H54 (cell line): ENCODE data around the gene SLC45A3.

Experiments
- DNase-seq: peaks from one replicate; pipeline ENCODE4 v3.0.0; 2011; ENCODE audit warnings: low spot score, mixed read lengths; ENCODE audit not compliant: insufficient read length
- FAIRE-seq: peaks from 3 replicates; lab custom pipeline; 2011; peaks lifted over from hg19 to GRCh38; lab: Jason Lieb, UNC
- POLR2A ChIP-seq: IDR thresholded peaks from 2 replicates; pipeline ENCODE4 v1.6.1; 2011; ENCODE audit warnings: low read depth, mild to moderate bottlenecking, low read length

Gene SLC45A3

DNA sequence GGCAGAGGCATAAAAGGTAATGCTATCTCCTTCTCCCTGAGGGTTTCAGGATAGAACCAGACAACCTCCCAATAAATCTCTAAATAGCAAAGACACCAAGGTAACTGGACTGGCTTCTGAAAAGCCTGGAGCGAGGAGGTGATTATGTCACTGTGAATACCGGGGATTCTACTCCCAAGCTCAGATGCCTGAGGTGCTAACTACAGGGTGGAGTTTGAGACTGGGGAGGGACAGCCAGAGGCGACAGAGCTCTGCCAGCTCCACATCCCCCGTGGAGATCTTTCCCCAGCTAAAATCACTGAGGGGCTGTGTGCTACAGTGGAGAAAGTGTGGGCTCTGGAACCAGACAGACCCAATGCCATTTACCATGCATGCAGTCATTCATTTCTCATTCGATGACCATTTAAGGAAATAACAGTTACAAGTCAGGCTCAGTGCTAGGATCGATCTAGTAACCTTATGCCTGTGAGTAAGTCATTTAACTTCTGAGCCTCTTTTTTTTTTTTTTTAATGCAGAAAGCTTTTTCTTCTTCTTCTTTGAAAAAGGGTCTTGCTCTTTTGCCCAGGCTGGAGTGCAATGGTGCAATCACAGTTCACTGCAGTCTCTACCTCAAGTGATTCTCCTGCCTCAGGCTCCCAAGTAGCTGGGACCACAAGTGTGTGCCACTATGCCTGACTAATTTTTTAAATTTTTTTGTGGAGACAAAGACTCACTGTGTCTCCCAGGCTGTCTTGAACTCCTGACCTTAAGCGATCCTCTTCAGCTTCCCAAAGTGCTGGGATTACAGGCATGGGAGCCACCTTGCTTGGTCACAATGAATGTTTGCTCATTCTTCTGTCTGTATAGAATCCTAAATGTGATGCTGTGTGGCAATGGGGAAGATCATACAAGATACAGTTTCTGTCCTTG, 8.1 kb upstream of the SLC45A3 start:
- TF ChIP-seq POLR2A = no peak
- DNase-seq = no peak
- FAIRE-seq = no peak

DNA sequence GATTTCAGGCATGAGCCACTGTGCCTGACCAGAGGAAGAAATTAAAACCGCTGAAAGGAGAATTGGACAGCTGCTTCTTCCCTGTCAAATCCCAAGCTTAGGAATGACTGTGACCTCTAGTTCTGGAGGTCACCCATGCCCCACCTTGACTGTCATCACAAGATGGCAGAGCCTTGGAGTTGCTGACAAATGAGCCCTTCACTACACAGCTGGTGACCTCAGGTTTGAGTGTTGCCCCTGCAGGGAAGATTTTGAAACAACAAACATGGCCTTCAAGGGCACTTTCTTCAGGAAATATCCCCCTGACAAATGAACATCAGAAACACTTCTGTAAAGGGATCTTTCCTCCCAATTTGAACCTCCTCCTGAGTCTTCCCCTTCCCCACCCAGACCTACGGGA, 6.9 kb upstream of the SLC45A3 start:
- FAIRE-seq (no peak), DNase-seq (no peak)
- TF ChIP-seq POLR2A = no peak

- no peak for DNase-seq
- FAIRE-seq = no peak
- no peak for TF ChIP-seq POLR2A
Observed at GRCh38 chr1:205681364-205681763, 1.1 kb upstream of the SLC45A3 start.

DNA sequence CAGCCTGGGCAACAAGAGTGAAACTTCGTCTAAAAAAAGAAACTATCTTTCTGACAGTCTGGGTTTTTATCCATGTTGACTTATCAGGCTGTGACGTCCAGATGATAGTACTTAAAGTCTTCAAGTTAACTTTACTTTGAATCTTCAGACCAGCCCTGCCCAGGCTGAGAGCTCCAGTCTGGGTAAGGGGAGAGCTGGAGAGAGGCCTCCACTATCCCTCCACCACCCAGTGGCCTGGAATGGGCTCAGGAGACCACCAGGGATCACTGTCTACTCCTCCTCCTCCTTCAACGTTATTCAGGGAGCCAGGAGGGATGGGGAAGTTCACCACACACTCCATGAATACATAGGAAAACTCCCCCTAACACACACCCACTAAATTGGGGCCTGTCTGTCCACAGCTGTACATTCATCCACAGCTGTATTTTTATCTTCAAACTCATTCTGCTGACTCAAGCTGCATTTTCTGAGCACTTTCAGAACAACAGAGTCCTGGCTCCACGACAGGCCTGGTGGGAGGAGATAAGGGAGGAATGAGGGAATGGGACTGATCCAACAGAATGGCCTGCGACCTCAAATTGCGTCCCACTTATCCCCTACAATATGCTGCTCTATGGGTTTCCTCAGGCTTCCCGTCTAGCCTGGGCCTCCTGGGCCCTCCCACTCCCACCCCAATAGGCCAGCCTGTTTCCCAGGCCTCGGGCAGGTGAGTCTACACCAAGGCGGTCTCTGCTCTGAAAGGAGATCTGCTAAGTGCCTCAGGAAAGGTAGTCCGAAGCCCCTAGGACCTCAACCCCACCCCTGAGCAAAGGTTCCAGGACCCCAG, 1.8 kb downstream of the SLC45A3 start:
- TF ChIP-seq POLR2A = no peak
- DNase-seq (no peak), FAIRE-seq (no peak)

- DNase-seq (no peak), FAIRE-seq (no peak)
- no peak for TF ChIP-seq POLR2A
Observed at GRCh38 chr1:205677167-205677566, 3.1 kb downstream of the SLC45A3 start.

GRCh38 chr1:205676597-205676996, 3.7 kb downstream of the SLC45A3 start:
- FAIRE-seq = no peak
- no peak for DNase-seq
- TF ChIP-seq POLR2A = no peak

DNA sequence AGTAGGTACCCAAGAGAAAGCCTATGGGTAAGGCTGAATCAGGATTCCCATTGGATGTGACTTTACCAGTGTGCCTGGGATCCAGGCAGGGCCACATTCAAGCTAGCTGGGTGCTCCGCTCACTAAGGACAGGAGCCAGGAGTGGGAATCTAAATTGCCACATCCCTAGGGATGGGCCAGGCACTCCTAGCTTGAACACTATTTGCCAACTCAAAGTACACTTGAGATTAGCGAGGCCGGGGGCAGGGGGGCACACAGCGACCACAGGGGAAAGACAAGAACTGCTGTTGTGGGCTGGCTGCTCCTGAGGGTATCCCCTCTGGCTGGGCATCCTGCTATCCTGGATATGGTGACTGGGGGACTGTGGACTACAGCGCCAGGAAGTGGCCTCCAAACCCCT, 4.3 kb downstream of the SLC45A3 start:
- TF ChIP-seq POLR2A = no peak
- FAIRE-seq (no peak), DNase-seq (no peak)

DNA sequence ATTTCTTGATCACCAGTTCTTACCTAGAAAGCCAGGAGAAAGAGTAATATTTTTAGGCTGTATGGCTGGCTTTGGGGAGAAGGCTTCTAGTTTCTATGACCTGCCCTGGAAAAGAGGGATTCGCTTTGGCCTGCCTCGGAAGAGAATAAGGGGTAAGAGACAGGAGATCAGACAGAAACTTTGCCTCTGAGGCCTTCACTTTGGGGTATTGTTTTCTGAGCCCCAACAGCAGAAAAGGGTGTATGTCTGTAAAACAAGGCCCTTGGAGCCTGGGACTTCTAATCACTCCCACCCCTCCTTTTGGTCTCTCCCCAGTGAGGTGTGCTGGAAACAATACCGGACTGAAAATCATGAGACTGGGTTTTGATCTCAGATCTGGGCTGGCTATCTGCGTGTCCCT, 5.1 kb downstream of the SLC45A3 start:
- DNase-seq (no peak), FAIRE-seq (no peak)
- TF ChIP-seq POLR2A = no peak

GRCh38 chr1:205672970-205673369, 7.3 kb downstream of the SLC45A3 start:
- TF ChIP-seq POLR2A = no peak
- FAIRE-seq = no peak
- no peak for DNase-seq

GRCh38 chr1:205672395-205672889, 7.9 kb downstream of the SLC45A3 start:
- TF ChIP-seq POLR2A = no peak
- DNase-seq (no peak), FAIRE-seq (no peak)

GRCh38 chr1:205670611-205671430, 9.5 kb downstream of the SLC45A3 start:
- TF ChIP-seq POLR2A = no peak
- FAIRE-seq (no peak), DNase-seq (no peak)

DNA sequence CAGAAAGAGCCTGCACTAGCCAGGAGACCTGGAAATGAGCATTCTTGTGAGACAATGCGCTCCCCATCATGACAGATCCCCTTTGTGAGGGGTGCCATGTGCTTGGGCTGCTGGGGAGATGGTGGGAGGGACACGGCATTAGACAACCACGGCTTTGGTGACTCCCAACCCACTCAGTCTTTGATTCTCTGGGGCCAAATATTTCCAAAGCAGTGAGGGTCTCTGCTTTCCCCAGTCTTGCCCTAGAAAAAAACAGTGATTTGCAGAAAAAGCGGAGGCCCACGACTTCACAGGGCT, 10.2 kb downstream of the SLC45A3 start:
- FAIRE-seq (no peak), DNase-seq (no peak)
- TF ChIP-seq POLR2A = no peak

DNA sequence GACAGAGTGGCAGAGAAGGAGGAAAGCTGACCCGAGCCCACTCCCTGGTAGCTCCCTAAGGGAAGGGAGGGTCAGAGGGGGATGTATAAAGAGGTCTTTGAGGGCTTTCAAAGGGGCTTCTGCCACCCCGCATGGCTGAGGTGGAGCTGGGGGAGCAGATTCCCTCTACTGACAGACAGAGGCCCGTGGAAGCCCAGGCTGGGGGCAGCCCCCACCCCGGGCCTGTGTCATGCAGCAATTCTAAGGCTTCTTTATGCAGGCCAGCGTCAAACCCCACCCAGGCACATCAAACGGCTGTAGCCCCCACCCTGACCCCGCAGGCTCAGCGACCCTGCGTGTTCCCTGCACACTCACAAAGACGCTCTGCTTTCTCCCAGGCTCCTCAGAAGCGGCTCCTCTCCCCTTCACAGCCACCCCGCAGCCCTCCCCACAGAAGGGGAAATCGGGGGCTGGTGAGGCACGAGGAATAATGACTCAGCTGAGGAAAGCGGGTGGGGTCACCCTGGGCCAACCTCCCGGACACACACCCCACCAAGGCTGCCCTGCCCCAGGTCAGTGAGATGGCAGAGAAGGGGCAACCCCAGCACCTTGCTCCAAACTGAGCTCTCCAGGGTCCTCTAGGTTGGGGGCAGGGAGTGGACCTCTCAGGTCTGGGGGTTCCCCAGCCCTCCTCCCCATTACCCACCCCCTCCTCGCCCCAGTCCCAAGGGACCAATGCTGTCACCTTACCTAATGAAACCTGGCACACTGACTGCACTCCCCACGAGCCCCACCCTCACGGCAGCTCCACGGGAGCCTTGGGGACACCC, 10.8 kb downstream of the SLC45A3 start:
- peak; percentile 47 for DNase-seq
- no peak for FAIRE-seq
- TF ChIP-seq POLR2A = no peak

GRCh38 chr1:205668951-205669340, 11.4 kb downstream of the SLC45A3 start:
- FAIRE-seq = no peak
- no peak for TF ChIP-seq POLR2A
- DNase-seq = no peak
